Endodermal cell (in vitro differentiated cells): Measurements from ENCODE around the gene SMC1B. TPM values are rescaled to one million over a fixed set of nuclear protein-coding genes. Genes with fewer than 3 reads are reported as not detected.

Source experiments
- DNase-seq: peaks from one replicate; pipeline ENCODE4 v3.0.0-alpha.2; 2017
- H3K27ac ChIP-seq: 2 replicates; pipeline ENCODE4 v1.5.1; 2013; ENCODE audit warnings: mild to moderate bottlenecking, low read depth, low read length, moderate library complexity
- H3K27me3 ChIP-seq: 2 replicates; pipeline ENCODE4 v1.6.1; 2013; ENCODE audit warnings: mild to moderate bottlenecking, low read length, moderate library complexity; ENCODE audit not compliant: insufficient read depth, control insufficient read depth, poor library complexity, severe bottlenecking
- H3K36me3 ChIP-seq: 2 replicates; pipeline ENCODE4 v1.7.0; 2013; ENCODE audit warnings: mild to moderate bottlenecking, low read length, moderate library complexity; ENCODE audit not compliant: control insufficient read depth, insufficient read depth
- H3K4me1 ChIP-seq: one replicate; pipeline ENCODE4 v1.7.0; 2013; ENCODE audit warnings: low read length; ENCODE audit not compliant: control insufficient read depth, insufficient read depth
- H3K4me3 ChIP-seq: 2 replicates; pipeline ENCODE4 v1.5.1; 2013; ENCODE audit warnings: mild to moderate bottlenecking, low read length, moderate library complexity
- H3K9ac ChIP-seq: 2 replicates; pipeline ENCODE4 v1.6.1; 2013; ENCODE audit warnings: mild to moderate bottlenecking, low read length, moderate library complexity; ENCODE audit not compliant: poor library complexity, severe bottlenecking; ENCODE audit errors: extremely low read depth
- H3K9me3 ChIP-seq: 2 replicates; pipeline ENCODE4 v1.6.1; 2013; ENCODE audit warnings: mild to moderate bottlenecking, low read length, moderate library complexity; ENCODE audit not compliant: control insufficient read depth
- H3K27ac Mint-ChIP-seq: 2 replicates; pipeline ENCODE4 v1.8.0; 2020; ENCODE audit warnings: mixed read lengths
- H3K27me3 Mint-ChIP-seq: 2 replicates; pipeline ENCODE4 v1.8.0; 2021; ENCODE audit warnings: mild to moderate bottlenecking, mixed read lengths; ENCODE audit not compliant: insufficient read depth
- H3K36me3 Mint-ChIP-seq: 2 replicates; pipeline ENCODE4 v1.8.0; 2020; ENCODE audit warnings: low read depth, mixed read lengths
- H3K4me1 Mint-ChIP-seq: 2 replicates; pipeline ENCODE4 v1.8.0; 2020; ENCODE audit warnings: mixed read lengths
- H3K4me3 Mint-ChIP-seq: 2 replicates; pipeline ENCODE4 v1.8.0; 2020; ENCODE audit warnings: mild to moderate bottlenecking, moderate library complexity, mixed read lengths
- H3K9me3 Mint-ChIP-seq: 2 replicates; pipeline ENCODE4 v1.8.0; 2020; ENCODE audit warnings: mild to moderate bottlenecking, mixed read lengths
- CTCF ChIP-seq: fragments of 200-600 bp; sonication (generic); conservative IDR thresholded peaks from 2 replicates; pipeline ENCODE4 v1.5.0; 2021; ENCODE audit warnings: antibody characterized with exemption, mild to moderate bottlenecking
- WGBS, 2 experiments: methylation state at CpG; one replicate each; pipeline versions ENCODE4 v1.1.5 to v1.1.7; 2013; ENCODE audit warnings: missing lambda C conversion rate in 2 of 2, mixed read lengths in 1 of 2; ENCODE audit not compliant: insufficient coverage in 1 of 2, insufficient read length in 1 of 2; 5-methylcytosine and 5-hydroxymethylcytosine counted together
- total RNA-seq, 2 donors: library from RNA; stranded (reverse); fragmentation: NEBNext Ultra II Directional in 1 of 2; extraction: Animal tissue kit (Norgen Biotek cat#: 25700) in 1 of 2; gene quantifications; 2 replicates in 1 of 2; 3 replicates in 1 of 2; pipeline ENCODE4 v1.2.1, GENCODE V29; 2021

Gene SMC1B
- total RNA-seq, 2 donors from 2014 or later, result 0.11 TPM; not detected in 1

- Histone ChIP-seq H3K9me3 (no peaks in the 10 kb centered on the region), H3K4me1 (no peaks in the 10 kb centered on the region), H3K27me3 (no peaks in the 10 kb centered on the region), H3K9ac (no peak overlapping the region), H3K27ac (no peak overlapping the region), H3K4me3 (no peak overlapping the region), H3K36me3 (no peaks in the 10 kb centered on the region)
- no peaks in the 10 kb centered on the region for H3K36me3 Mint-ChIP-seq
- H3K27me3 Mint-ChIP-seq, result no peaks in the 10 kb centered on the region
- DNase-seq, result no peak
- H3K27ac Mint-ChIP-seq, result no peak overlapping the region
- peaks cover 3% of the 10 kb centered on the region for H3K4me1 Mint-ChIP-seq
- no peak overlapping the region for H3K4me3 Mint-ChIP-seq
- WGBS, 2 experiments, result no CpG with 5 or more reads among the region's 1 CpG
- TF ChIP-seq CTCF, result no peak
- H3K9me3 Mint-ChIP-seq, result no peaks in the 10 kb centered on the region
Measured at GRCh38 chr22:45351956-45352355, 61.4 kb downstream of the SMC1B start.

GRCh38 chr22:45349916-45350315, 63.5 kb downstream of the SMC1B start:
- Mint-ChIP-seq H3K27ac (no peak overlapping the region), H3K4me1 (peaks cover 3% of the 10 kb centered on the region), H3K36me3 (peaks cover 8% of the 10 kb centered on the region), H3K4me3 (no peak overlapping the region), H3K27me3 (no peaks in the 10 kb centered on the region), H3K9me3 (no peaks in the 10 kb centered on the region)
- Histone ChIP-seq H3K9me3 (no peaks in the 10 kb centered on the region), H3K27ac (no peak overlapping the region), H3K27me3 (no peaks in the 10 kb centered on the region), H3K4me3 (no peak overlapping the region), H3K9ac (no peak overlapping the region), H3K36me3 (peaks cover 8% of the 10 kb centered on the region), H3K4me1 (no peaks in the 10 kb centered on the region)
- no peak for TF ChIP-seq CTCF
- no peak for DNase-seq
- 84% methylated on average over 2 of the region's 3 CpGs; no CpG with 5 or more reads in 1 of the 2 experiments for WGBS, 2 experiments

GRCh38 chr22:45344334-45344733, 69.1 kb downstream of the SMC1B start:
- Mint-ChIP-seq H3K9me3 (no peaks in the 10 kb centered on the region), H3K27ac (no peak overlapping the region)
- DNase-seq, result peak; percentile 52

More at GRCh38 chr22:45344334-45344733, 69.1 kb downstream of the SMC1B start:
- no peaks in the 10 kb centered on the region for H3K9me3 ChIP-seq
- no peaks in the 10 kb centered on the region for H3K27me3 Mint-ChIP-seq
- TF ChIP-seq CTCF, result peak; percentile 46
- no peaks in the 10 kb centered on the region for H3K4me1 ChIP-seq
- peaks cover 28% of the 10 kb centered on the region for H3K36me3 Mint-ChIP-seq
- WGBS, 2 experiments, result 63 to 87% methylated on average over 4 to 5 of the region's 5 CpGs
- no peak overlapping the region for H3K4me3 Mint-ChIP-seq
- no peak overlapping the region for H3K27ac ChIP-seq
- H3K4me3 ChIP-seq, result no peak overlapping the region
- no peaks in the 10 kb centered on the region for H3K27me3 ChIP-seq
- no peak overlapping the region for H3K9ac ChIP-seq
- no peaks in the 10 kb centered on the region for H3K4me1 Mint-ChIP-seq
- peaks cover 59% of the 10 kb centered on the region for H3K36me3 ChIP-seq
